NB4 (cell line): ENCODE data around the gene FAM53B.
A peak's percentile ranks its signal among the peaks of the same experiment; 100 is the strongest.

Experiments used
- DNase-seq: peaks from one replicate; pipeline ENCODE4 v3.0.0; 2010; ENCODE audit warnings: low read depth
- H3K4me3 ChIP-seq: one replicate; pipeline ENCODE4 v1.5.1; 2011; ENCODE audit warnings: mild to moderate bottlenecking, low read depth, low read length, moderate library complexity
- MAX ChIP-seq: IDR thresholded peaks from 2 replicates; pipeline ENCODE4 v1.6.1; 2011; ENCODE audit warnings: low read depth, low read length
- MYC ChIP-seq: IDR thresholded peaks from 2 replicates; pipeline ENCODE4 v1.6.1; 2011; ENCODE audit warnings: low read depth, low read length
- POLR2A ChIP-seq: IDR thresholded peaks from 2 replicates; pipeline ENCODE4 v1.6.1; 2011; ENCODE audit warnings: mild to moderate bottlenecking; ENCODE audit not compliant: insufficient read length; ENCODE audit errors: extremely low read depth
- TF ChIP-seq, protein P1 (sequence below): IDR thresholded peaks from one replicate; pipeline ENCODE4 v1.5.1; 2012; ENCODE audit warnings: low read depth, low read length

FAM53B gene

DNA sequence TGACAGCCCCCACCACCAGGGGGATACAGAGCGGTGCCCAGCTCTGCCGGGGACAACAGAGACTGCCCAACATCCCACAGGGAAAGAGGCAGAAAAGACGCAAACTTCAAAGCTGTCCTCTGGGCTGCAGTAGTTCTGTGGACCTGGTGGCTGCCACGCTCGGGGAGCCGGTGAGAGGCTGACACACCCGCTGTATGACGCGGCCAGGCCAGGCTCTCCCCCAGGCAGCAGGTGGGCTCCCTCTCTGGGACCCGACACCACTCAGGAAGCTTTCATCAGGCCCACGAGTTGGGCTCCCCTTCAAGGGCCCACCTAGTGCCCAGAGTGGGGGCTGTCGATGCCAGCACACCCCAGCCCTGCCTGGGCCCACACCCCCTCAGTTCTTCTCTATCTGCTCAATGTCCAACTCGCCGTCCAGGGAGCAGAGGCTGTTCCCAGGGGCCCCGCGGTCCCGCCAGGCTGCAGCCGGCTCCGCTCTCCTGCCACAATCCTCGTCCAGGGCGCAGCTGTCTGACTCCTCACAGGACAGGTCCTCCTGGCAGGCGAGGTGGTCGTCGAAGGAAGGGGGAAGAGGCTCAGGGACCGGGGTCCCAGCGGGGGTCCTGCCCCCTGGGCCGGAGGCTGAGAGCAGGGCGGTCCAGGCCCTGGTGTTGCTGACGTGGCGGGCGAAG is 121.2 kb downstream of the FAM53B start:
- TF ChIP-seq MAX (no peak), MYC (no peak), POLR2A (no peak)
- TF ChIP-seq, protein P1, sequence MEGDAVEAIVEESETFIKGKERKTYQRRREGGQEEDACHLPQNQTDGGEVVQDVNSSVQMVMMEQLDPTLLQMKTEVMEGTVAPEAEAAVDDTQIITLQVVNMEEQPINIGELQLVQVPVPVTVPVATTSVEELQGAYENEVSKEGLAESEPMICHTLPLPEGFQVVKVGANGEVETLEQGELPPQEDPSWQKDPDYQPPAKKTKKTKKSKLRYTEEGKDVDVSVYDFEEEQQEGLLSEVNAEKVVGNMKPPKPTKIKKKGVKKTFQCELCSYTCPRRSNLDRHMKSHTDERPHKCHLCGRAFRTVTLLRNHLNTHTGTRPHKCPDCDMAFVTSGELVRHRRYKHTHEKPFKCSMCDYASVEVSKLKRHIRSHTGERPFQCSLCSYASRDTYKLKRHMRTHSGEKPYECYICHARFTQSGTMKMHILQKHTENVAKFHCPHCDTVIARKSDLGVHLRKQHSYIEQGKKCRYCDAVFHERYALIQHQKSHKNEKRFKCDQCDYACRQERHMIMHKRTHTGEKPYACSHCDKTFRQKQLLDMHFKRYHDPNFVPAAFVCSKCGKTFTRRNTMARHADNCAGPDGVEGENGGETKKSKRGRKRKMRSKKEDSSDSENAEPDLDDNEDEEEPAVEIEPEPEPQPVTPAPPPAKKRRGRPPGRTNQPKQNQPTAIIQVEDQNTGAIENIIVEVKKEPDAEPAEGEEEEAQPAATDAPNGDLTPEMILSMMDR = no peak
- no peak for DNase-seq
- H3K4me3 ChIP-seq = no peak overlapping the region

DNA sequence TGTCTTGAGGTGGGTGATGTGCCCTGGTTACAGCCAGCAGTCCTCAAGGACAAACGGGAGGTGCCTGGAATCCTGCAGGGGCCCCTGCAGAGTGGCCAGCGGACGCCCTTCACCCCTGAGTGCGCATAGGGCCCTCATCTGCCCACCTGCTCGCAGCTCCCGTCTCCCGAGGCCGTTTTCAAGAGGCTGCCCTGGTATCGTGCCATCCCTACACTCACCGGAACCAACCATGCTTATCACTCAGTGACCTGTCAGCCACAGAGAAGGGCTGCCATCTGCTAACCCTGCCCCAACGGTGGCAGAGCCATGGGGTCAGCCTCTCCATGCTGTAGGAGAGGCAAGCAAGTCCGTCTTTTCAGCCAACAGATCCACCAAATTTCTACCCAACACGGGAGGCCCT is 122.0 kb downstream of the FAM53B start:
- TF ChIP-seq MYC (no peak), POLR2A (no peak), MAX (no peak)
- TF ChIP-seq, protein P1 = no peak
- H3K4me3 ChIP-seq = no peak overlapping the region
- no peak for DNase-seq

GRCh38 chr10:124621637-124622036 is 122.5 kb downstream of the FAM53B start:
- no peak for DNase-seq
- no peak overlapping the region for H3K4me3 ChIP-seq
- TF ChIP-seq, protein P1 = no peak
- no peak for TF ChIP-seq MYC
- TF ChIP-seq POLR2A = no peak
- no peak for TF ChIP-seq MAX

DNA sequence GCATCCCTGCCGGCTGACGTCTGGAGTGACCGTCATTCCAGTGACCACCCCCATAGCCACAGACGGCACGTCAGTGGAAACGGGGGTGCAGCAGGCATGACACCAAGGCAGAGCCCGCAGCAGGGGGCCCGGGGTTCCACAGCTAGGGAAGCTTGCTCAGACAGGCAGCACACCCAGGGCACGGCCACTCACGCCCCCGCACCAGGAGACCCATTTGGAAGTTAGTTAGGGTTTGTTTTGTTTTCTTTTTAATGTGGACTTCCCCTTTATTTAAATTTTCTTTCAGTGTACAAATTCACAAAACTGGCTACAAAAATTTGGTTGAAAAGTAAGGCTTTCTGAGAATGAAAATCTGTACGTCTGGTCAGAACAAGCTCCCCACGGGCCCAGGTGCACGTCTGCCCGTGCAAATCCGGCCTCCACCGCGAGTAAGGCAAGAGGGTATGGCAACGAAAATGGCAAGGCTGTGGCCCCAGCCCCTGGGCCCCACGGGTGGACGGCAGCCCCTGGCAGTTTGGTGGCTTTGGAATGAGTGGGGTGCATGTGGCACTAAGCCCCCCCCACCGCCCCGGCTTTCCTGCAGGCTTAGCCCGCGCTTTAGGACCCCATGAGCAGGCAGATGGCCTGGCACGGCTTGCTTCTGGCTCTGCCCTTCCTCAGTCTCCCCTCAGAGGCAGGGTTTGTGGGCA is 124.2 kb downstream of the FAM53B start:
- TF ChIP-seq, protein P1 = no peak
- TF ChIP-seq MAX (peak; percentile 49; the same call in 1 of the 2 replicates), MYC (0 out of 2 replicates have a peak, but pooled peaks have one; percentile 24), POLR2A (no peak)
- no peak overlapping the region for H3K4me3 ChIP-seq
- DNase-seq = peak; percentile 86

- peak; percentile 93 for DNase-seq
- TF ChIP-seq, protein P1 = no peak
- TF ChIP-seq POLR2A (no peak), MAX (no peak), MYC (no peak)
- peak overlapping the region; percentile 25 for H3K4me3 ChIP-seq
Observed at GRCh38 chr10:124619195-124619594, 125.0 kb downstream of the FAM53B start.
